Astrocyte (in vitro differentiated cells and primary cell): ENCODE measurements around the gene RFX7. TPM values are rescaled to one million over a fixed set of nuclear protein-coding genes. Genes with fewer than 3 reads are reported as not detected.

ENCODE experiments used
- DNase-seq: peaks from one replicate; pipeline ENCODE4 v3.0.0-alpha.2; 2010; ENCODE audit warnings: low read depth
- FAIRE-seq: peaks from 2 replicates; lab custom pipeline; 2011; peaks lifted over from hg19 to GRCh38; lab: Jason Lieb, UNC
- H2AFZ ChIP-seq: 2 replicates; pipeline ENCODE4 v1.6.0; 2012; ENCODE audit warnings: low read depth, low read length, inconsistent platforms
- H3K27ac ChIP-seq: 2 replicates; pipeline ENCODE4 v1.5.1; 2011; ENCODE audit warnings: low read depth, low read length, inconsistent platforms
- H3K27me3 ChIP-seq: 2 replicates; pipeline ENCODE4 v1.6.0; 2011; ENCODE audit warnings: low read length, inconsistent platforms; ENCODE audit not compliant: insufficient read depth
- H3K36me3 ChIP-seq: 2 replicates; pipeline ENCODE4 v1.5.1; 2011; ENCODE audit warnings: low read length, inconsistent platforms; ENCODE audit not compliant: insufficient read depth
- H3K4me1 ChIP-seq: 2 replicates; pipeline ENCODE4 v1.5.1; 2011; ENCODE audit warnings: low read length, inconsistent platforms; ENCODE audit not compliant: insufficient read depth
- H3K4me2 ChIP-seq: 2 replicates; pipeline ENCODE4 v1.6.0; 2012; ENCODE audit warnings: low read length, inconsistent platforms
- H3K4me3 ChIP-seq: 2 replicates; pipeline ENCODE4 v1.5.1; 2011; ENCODE audit warnings: low read depth, mild to moderate bottlenecking, low read length, inconsistent platforms; ENCODE audit not compliant: insufficient read depth
- H3K79me2 ChIP-seq: 2 replicates; pipeline ENCODE4 v1.6.0; 2012; ENCODE audit warnings: mild to moderate bottlenecking, low read length, inconsistent platforms; ENCODE audit not compliant: insufficient read depth
- H3K9ac ChIP-seq: 2 replicates; pipeline ENCODE4 v1.6.0; 2012; ENCODE audit warnings: mild to moderate bottlenecking, low read length, inconsistent platforms
- H3K9me3 ChIP-seq: 2 replicates; pipeline ENCODE4 v1.5.1; 2012; ENCODE audit warnings: low read depth, mild to moderate bottlenecking, low read length, inconsistent platforms; ENCODE audit not compliant: insufficient read depth
- H4K20me1 ChIP-seq: 2 replicates; pipeline ENCODE4 v1.6.0; 2012; ENCODE audit warnings: low read length, inconsistent platforms; ENCODE audit not compliant: insufficient read depth
- H3K27ac Mint-ChIP-seq: one replicate; pipeline ENCODE4 v1.8.0; 2021; ENCODE audit warnings: mild to moderate bottlenecking, mixed read lengths; ENCODE audit not compliant: unreplicated experiment
- H3K27me3 Mint-ChIP-seq: one replicate; pipeline ENCODE4 v1.8.0; 2021; ENCODE audit warnings: low read depth, mixed read lengths; ENCODE audit not compliant: unreplicated experiment
- H3K36me3 Mint-ChIP-seq: one replicate; pipeline ENCODE4 v1.8.0; 2021; ENCODE audit warnings: low read depth, mixed read lengths; ENCODE audit not compliant: unreplicated experiment
- H3K4me1 Mint-ChIP-seq: one replicate; pipeline ENCODE4 v1.8.0; 2021; ENCODE audit warnings: low read depth, mixed read lengths; ENCODE audit not compliant: unreplicated experiment
- H3K4me3 Mint-ChIP-seq: one replicate; pipeline ENCODE4 v1.8.0; 2021; ENCODE audit warnings: mild to moderate bottlenecking, moderate library complexity, mixed read lengths; ENCODE audit not compliant: unreplicated experiment
- H3K9me3 Mint-ChIP-seq: one replicate; pipeline ENCODE4 v1.8.0; 2021; ENCODE audit warnings: mild to moderate bottlenecking, mixed read lengths; ENCODE audit not compliant: unreplicated experiment
- CTCF ChIP-seq: IDR thresholded peaks from 2 replicates; pipeline ENCODE4 v1.5.1; 2011; ENCODE audit warnings: low read depth, mild to moderate bottlenecking, inconsistent platforms, low read length, moderate library complexity; ENCODE audit not compliant: insufficient read depth
- EZH2 ChIP-seq: IDR thresholded peaks from 2 replicates; pipeline ENCODE4 v1.6.1; 2012; ENCODE audit warnings: mild to moderate bottlenecking, low read length, inconsistent platforms; ENCODE audit not compliant: insufficient read depth
- total RNA-seq: library from RNA; stranded (reverse); gene quantifications from 2 replicates; pipeline ENCODE4 v1.2.1, GENCODE V29; 2021

The RFX7 gene
- total RNA-seq, 1 donor from 2014 or later = 46.3 TPM

GRCh38 chr15:56175788-56176187 is 67.9 kb downstream of the RFX7 start:
- no peak overlapping the region for H3K4me3 ChIP-seq
- no peaks in the 10 kb centered on the region for H3K27me3 Mint-ChIP-seq
- no peak overlapping the region for H3K4me2 ChIP-seq
- peak overlapping the region; percentile 8 for H3K27ac Mint-ChIP-seq
- H3K4me3 Mint-ChIP-seq = no peak overlapping the region
- H3K9ac ChIP-seq = no peak overlapping the region
- TF ChIP-seq EZH2 (no peak), CTCF (no peak)
- no peaks in the 10 kb centered on the region for H3K9me3 ChIP-seq
- H3K36me3 ChIP-seq = peaks cover 9% of the 10 kb centered on the region
- H3K9me3 Mint-ChIP-seq = no peaks in the 10 kb centered on the region
- H2AFZ ChIP-seq = no peak overlapping the region
- FAIRE-seq = no peak
- H3K27ac ChIP-seq = no peak overlapping the region
- H3K79me2 ChIP-seq = peaks cover 84% of the 10 kb centered on the region
- H3K4me1 ChIP-seq = no peaks in the 10 kb centered on the region
- no peaks in the 10 kb centered on the region for H3K27me3 ChIP-seq
- H4K20me1 ChIP-seq = peaks cover 54% of the 10 kb centered on the region
- H3K36me3 Mint-ChIP-seq = peaks cover 7% of the 10 kb centered on the region
- DNase-seq = no peak
- H3K4me1 Mint-ChIP-seq = peaks cover 14% of the 10 kb centered on the region

- Histone ChIP-seq H3K27ac (no peak overlapping the region), H3K79me2 (peaks cover 83% of the 10 kb centered on the region), H3K9ac (no peak overlapping the region), H4K20me1 (peaks cover 64% of the 10 kb centered on the region), H3K4me3 (no peak overlapping the region), H2AFZ (no peak overlapping the region), H3K9me3 (no peaks in the 10 kb centered on the region), H3K27me3 (no peaks in the 10 kb centered on the region), H3K4me1 (no peaks in the 10 kb centered on the region), H3K36me3 (peaks cover 9% of the 10 kb centered on the region), H3K4me2 (no peak overlapping the region)
- Mint-ChIP-seq H3K27ac (no peak overlapping the region), H3K27me3 (no peaks in the 10 kb centered on the region), H3K9me3 (no peaks in the 10 kb centered on the region), H3K4me3 (no peak overlapping the region), H3K4me1 (peaks cover 14% of the 10 kb centered on the region), H3K36me3 (peaks cover 7% of the 10 kb centered on the region)
- TF ChIP-seq EZH2 (no peak), CTCF (no peak)
- no peak for DNase-seq
- no peak for FAIRE-seq
Measured at GRCh38 chr15:56174649-56175048, 69.0 kb downstream of the RFX7 start.

- Histone ChIP-seq H3K79me2 (peaks cover 86% of the 10 kb centered on the region), H3K27ac (no peak overlapping the region), H3K4me1 (no peaks in the 10 kb centered on the region), H3K27me3 (no peaks in the 10 kb centered on the region), H3K9ac (no peak overlapping the region), H4K20me1 (peaks cover 89% of the 10 kb centered on the region), H3K36me3 (peaks cover 9% of the 10 kb centered on the region), H3K9me3 (no peaks in the 10 kb centered on the region), H2AFZ (no peak overlapping the region), H3K4me3 (no peak overlapping the region), H3K4me2 (peak overlapping the region; percentile 3)
- peaks cover 6% of the 10 kb centered on the region for H3K36me3 Mint-ChIP-seq
- FAIRE-seq (no peak), DNase-seq (peak; percentile 16)
- no peak overlapping the region for H3K27ac Mint-ChIP-seq
- H3K27me3 Mint-ChIP-seq = no peaks in the 10 kb centered on the region
- TF ChIP-seq CTCF (no peak), EZH2 (no peak)
- peaks cover 17% of the 10 kb centered on the region for H3K4me1 Mint-ChIP-seq
- no peaks in the 10 kb centered on the region for H3K9me3 Mint-ChIP-seq
- H3K4me3 Mint-ChIP-seq = no peak overlapping the region
Measured at GRCh38 chr15:56168394-56168793, 75.3 kb downstream of the RFX7 start.
